ENCODE measurements around the gene SH3D19.
"Not testable (repeated sequence)": the region's sequence is repeated elsewhere in the genome, so short reads cannot be mapped to it uniquely, and the experiment has no call there.

DNA sequence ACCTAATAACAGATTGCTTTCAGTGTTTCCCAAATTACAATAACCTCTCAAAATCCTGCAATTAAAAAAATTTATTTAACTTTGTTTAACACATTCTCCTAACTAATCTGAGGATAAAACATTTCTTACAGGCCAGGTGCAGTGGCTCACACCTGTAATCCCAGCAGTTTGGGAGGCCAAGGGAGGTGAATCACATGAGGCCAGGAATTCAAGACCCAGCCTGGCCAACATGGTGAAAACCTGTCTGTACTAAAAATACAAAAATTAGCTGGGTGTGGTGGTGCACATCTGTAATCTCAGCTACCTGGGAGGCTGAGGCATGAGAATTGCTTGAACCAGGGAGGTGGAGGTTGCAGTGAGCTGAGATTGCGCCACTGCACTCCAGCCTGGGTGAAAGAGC lies 90.0 kb downstream of the SH3D19 start:
- TF ChIP-seq, protein P1, sequence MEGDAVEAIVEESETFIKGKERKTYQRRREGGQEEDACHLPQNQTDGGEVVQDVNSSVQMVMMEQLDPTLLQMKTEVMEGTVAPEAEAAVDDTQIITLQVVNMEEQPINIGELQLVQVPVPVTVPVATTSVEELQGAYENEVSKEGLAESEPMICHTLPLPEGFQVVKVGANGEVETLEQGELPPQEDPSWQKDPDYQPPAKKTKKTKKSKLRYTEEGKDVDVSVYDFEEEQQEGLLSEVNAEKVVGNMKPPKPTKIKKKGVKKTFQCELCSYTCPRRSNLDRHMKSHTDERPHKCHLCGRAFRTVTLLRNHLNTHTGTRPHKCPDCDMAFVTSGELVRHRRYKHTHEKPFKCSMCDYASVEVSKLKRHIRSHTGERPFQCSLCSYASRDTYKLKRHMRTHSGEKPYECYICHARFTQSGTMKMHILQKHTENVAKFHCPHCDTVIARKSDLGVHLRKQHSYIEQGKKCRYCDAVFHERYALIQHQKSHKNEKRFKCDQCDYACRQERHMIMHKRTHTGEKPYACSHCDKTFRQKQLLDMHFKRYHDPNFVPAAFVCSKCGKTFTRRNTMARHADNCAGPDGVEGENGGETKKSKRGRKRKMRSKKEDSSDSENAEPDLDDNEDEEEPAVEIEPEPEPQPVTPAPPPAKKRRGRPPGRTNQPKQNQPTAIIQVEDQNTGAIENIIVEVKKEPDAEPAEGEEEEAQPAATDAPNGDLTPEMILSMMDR (IDR thresholded peaks at IDR 0.05), result not testable (repeated sequence)
- TF ChIP-seq POLR2A (IDR thresholded peaks at IDR 0.05), result not testable (repeated sequence)

All from testis (tissue), 2 donors.